ENCODE data around the gene PLEKHM3.

The PLEKHM3 gene

DNA sequence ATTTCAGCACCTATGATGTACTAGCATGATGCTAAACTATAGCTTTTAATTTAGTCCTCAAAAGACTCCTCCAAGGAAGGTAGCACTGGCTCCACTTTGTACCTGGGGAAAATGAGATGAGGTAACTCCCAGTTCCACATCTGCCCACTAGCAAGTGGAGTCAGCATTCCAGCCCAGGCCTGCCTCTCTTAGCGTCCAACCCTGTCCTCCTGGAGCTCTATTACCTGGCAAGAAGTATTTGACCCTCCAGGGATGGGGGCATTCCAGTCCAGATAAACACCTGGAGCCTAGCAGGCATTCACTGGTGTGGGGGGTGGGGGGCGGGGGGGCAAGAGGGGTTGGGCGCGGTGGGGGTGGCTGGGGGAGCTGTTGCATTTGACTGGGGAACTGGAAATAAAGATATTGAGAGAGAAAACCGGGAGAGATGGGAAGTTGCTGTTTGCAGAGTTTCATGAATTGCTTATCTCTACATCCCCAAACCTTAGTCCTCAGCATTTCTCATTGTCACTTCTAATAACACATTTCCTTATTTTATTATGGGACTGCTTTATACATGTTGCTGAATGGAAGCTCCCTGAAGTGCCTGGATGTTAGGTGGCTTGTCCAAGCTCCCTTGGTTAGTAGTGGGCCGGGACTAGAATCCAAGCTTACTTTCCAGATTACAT is 233.6 kb downstream of the PLEKHM3 start:
- no peak for DNase-seq (ENCODE audit: low read depth in 2 of 2)

DNA sequence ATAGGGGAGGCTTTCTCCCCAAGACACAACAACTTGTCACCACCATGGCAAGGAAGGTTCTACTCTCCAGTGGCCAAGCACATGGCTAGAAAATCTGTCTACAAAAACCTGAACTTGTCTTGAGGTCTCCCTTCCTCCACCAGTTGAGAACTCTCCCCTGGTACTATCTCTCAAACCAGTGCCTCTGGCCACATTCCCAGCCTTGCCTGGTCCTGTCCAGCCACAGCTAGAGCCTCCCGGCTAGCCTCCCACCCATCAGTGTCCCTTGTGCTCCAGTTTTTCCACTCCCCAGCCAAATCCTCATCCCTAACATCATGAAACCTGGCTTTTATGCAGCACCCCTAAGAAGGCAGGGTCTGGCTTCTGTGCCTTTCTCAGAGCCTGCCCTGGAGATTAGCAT is 234.4 kb downstream of the PLEKHM3 start:
- no peak for DNase-seq (ENCODE audit: low read depth in 2 of 2)

DNA sequence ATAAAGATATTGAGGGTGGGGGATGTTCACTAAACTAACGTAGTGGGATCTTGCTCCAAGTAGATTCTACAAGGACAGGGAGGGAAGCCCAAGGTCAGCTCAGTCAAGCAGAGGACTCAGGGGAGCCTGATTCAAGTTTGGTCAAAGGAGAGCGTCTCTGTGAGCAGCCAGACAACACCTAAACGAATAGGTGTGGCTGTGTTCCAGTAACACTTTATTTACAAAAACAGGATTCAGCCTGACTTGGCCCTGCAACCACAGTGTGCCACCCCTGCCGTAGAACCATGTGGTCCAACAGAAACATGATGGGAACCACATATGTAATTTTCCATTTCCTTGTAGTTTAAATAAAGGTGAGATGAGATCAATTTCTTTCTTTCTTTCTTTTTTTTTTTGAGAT is 237.5 kb downstream of the PLEKHM3 start:
- DNase-seq (ENCODE audit: low read depth in 2 of 2): no peak

DNA sequence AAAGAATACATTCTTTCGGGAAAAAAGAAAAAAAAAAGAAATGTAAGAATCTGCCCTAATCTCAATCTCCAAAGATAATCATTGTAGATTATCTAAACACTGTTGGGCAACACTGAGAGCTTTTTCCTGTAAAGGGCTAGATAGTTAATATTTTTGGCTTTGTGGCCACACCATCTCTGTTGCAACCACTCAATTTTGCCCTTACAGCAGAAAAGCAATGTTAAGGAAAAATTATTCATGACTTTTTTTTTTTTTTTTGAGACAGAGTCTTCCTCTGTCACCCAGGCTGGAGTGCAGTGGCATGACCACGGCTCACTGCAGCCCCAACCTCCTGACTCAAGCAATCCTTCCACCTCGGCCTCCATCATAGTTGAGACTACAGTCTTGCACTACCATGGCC is 238.3 kb downstream of the PLEKHM3 start:
- DNase-seq (ENCODE audit: low read depth in 2 of 2): no peak

DNA sequence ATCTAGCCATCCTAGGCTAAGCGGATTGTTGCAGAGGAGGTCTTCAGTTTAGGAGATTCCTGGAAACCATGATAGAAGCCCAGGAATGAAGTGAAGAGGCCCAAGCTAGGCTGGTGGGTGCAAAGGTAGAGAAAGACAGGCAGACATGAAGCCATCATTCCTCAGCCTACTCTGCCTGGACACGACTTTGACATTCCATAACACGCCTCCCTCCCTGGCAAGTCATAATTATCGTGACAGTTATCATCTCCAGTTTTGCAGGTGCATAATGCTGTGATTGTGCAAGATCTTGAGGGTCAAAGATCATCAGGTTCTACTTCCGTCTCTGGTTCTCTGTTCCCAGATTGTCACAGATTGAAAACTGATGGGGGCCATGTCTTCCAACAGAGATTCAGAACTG is 240.4 kb downstream of the PLEKHM3 start:
- no peak for DNase-seq (ENCODE audit: low read depth in 2 of 2)

DNA sequence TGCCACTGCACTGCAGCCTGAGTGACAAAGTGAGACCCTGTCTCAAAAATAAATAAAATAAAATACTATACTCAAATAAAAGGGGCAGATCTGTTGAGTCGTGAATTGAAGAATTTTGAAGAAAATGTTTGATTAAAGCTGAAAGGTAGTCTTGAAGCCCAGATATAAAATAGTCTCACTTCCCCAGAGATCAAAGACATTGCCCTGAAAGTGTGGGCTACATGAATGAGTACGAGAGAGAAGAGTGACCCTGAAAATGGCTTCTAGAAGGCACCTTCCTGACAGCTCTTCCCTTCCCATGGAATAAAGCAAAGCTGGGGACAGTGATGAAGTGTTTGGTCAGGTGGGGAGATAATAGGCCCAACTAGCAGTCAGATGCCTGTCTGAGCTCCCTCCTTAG is 241.8 kb downstream of the PLEKHM3 start:
- no peak for DNase-seq (ENCODE audit: low read depth in 2 of 2)

DNA sequence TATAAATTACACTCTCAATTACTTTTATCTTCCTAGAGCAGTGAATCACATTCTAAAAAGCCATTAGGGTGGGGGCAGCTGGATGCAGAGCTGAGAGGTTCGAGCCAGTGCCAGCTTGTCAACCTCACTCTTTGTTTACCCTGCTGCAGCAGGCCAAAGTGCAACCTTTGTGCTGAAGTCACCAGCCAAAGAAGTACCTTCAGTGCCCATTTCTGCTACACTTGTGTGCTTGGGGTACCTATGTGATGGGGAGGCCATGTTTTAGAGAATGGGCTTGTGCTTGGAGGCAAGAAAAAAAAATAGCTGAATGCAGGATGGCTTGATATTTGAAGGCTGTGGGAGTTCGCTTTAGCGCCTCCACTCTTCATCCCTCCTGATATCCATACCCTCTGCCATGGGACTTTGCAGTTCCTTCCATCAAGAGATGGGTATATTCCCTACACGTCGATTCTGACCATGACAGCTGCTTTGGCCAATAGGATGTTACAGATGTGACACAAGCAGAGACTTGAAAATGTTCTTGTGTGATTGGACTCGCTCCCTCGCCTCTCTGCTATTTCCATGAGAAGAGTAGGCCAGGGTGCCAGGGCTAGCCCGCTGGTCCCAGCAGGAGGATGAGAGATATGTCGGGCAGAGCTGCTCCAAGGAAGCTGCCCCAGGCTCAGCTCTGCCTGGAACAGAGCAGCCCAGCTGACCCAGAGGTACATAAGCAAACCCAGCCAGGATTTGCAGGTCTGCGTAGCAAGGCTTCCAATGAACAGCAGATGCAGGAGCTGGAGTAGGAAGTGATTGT is 242.9 kb downstream of the PLEKHM3 start:
- no peak for DNase-seq (ENCODE audit: low read depth in 2 of 2)

DNA sequence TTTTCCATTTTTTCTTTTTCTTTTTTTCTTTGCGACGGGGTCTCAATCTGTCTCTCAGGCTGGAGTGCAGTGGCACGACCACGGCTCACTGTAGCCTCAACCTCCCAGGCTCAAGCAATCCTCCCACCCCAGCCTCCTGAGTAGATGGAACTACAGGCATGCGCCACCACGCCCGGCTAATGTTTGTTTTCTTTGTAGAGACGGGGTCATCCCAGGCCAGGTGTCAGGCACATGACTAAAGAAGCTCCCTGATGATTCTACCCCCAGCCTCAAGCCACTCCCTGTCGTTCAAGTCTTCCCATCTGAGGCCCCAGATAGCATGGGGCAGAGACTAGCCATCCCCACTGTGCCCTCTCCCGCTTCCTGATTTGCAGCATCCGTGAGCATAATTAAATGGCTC is 245.8 kb downstream of the PLEKHM3 start:
- DNase-seq (ENCODE audit: low read depth in 2 of 2): no peak

DNA sequence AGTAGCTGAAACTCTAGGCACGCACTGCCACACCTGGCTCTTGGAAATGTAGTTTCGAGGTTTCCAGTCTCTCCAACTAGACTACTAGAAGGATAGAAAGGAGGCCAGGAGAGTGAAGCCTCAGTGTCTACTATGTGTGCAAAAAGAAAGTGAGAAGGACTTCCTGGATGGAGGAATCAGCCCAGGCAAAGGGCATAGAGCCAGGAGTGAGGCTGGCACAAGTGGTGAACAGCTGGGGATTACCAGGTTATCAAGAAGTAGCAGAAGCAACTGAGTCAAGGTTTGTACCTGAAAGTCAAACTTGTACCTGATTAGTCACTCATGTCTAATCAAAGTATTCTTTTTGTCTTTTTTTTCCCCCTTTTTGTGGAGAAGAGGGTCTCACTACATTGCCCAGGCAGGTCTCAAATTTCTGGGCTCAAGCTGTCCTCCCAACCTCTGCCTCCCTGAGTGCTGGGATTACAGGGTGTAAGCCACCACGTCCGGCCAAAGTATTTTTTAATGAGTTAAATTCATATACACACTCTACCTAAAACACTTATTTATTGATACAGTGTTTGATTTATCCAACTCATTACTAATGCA is 246.9 kb downstream of the PLEKHM3 start:
- DNase-seq (ENCODE audit: low read depth in 2 of 2): no peak

DNA sequence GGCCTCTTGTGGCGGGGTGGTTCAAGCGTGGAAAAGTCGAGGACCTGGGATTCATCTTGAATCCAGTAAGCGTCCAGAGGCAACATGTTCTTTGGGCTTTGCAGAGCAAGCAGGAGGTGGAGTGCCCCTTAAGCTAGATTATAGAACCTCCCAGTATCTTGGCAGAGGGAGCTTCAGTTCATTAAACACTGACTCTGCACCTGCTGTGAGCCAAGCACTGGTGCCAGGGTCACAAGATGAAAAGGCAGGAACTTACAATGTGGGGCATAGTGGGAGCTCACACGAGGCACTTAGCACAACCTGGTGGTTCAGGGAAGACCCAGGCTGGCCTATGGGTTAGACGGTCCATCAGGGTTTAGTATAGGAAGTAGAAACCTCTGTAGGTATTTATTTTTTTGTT is 248.2 kb downstream of the PLEKHM3 start:
- DNase-seq (ENCODE audit: low read depth in 2 of 2): no peak

DNA sequence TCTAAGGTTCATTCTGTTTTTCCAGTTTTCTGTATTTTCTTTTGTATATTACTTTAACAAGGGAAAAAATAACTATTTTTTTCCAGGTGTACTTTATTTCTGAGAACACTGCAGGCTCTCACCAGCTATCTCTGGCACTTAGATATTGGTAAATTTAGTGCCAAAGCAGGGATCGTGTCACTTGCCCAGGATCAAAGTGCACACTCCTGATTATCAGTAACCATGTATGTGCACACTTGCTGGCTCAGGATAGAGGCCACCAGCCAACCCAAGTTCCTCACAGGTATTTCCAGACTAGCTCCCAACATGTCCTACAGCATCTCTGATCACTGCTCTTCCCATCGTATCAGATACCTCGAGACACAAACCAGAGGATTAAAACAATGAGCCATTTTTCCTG is 249.9 kb downstream of the PLEKHM3 start:
- DNase-seq (ENCODE audit: low read depth in 2 of 2): no peak

DNA sequence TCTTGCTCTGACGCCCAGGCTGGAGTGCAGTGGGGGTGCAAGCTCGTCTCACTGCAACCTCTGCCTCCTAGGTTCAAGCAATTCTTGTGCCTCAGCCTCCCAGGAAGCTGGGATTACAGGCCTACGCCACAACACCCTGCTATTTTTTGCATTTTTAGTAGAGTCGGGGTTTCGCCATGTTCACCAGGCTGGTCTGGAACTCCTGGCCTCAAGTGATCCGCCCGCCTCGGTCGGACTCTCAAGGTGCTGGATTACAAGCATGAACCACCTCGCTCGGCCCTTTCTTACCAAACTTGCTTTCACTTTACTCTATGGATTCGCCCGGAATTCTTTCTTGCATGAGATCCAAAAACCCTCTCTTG is 252.5 kb downstream of the PLEKHM3 start:
- no peak for DNase-seq (ENCODE audit: low read depth in 2 of 2)

DNA sequence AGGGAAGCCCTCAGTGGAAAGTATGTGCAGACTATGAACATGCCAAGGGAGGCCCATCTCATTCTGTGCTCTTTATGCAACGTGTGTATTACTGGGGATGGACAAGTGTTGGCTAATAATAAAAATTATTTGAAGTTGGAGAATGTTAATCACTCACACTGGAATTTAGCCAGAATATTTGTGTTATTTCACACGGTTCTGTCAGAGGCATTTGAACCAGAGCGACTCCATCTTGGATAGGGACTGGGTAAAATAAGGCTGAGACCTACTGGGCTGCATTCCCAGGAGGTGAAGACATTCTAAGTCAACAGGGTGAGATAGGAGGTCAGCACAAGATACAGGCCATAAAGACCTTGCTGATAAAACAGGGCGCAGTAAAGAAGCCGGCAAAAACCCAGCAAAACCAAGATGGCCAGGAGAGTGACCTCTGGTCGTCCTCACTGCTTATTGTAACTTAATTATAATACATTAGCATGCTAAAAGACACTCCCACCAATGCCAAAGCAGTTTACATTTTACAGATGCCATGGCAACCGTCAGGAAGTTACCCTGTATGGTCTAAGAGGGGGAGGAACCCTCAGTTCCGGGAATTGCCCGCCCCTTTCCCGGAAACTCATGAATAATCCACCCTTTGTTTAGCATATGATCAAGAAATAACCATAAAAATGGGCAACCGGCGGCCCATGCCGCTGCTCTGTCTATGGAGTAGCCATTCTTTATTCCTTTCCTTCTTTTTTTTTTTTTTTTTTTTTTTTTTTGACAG is 253.1 kb downstream of the PLEKHM3 start:
- no peak for DNase-seq (ENCODE audit: low read depth in 2 of 2)

DNA sequence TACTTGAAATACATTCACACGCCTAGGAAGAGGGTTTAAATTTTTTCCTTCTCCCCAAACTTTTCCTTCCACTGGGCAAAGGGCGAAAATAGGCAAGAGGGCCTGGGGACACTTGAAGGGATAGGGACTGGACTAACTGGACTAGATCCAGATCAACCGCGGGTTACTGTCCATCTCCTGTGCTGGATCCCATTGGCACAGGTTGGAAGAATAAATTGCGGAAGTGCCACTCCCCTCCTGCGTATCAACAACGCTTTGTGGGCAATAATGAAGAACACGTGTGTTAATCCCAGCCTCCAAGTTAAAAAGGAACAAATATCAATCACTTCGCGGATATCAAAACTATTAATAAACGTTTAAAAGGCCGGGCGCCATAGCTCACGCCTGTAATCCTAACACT is 253.9 kb downstream of the PLEKHM3 start:
- no peak for DNase-seq (ENCODE audit: low read depth in 2 of 2)

Measured in stimulated activated CD4-positive, alpha-beta T cell treated with anti-CD3 and anti-CD28 coated beads, Interleukin-12 subunit alpha, Interleukin-12 subunit beta, amount 100 ng/mL, for 24 hours (primary cell).